NB4 (cell line): ENCODE measurements around the gene RECQL5.

Experiments
- DNase-seq: peaks from one replicate; pipeline ENCODE4 v3.0.0; 2010; ENCODE audit warnings: low read depth
- H3K4me3 ChIP-seq: one replicate; pipeline ENCODE4 v1.5.1; 2011; ENCODE audit warnings: mild to moderate bottlenecking, low read depth, low read length, moderate library complexity
- CTCF ChIP-seq: IDR thresholded peaks from one replicate; pipeline ENCODE4 v1.5.1; 2012; ENCODE audit warnings: low read depth, low read length
- MAX ChIP-seq: IDR thresholded peaks from 2 replicates; pipeline ENCODE4 v1.6.1; 2011; ENCODE audit warnings: low read depth, low read length
- MYC ChIP-seq: IDR thresholded peaks from 2 replicates; pipeline ENCODE4 v1.6.1; 2011; ENCODE audit warnings: low read depth, low read length
- POLR2A ChIP-seq: IDR thresholded peaks from 2 replicates; pipeline ENCODE4 v1.6.1; 2011; ENCODE audit warnings: mild to moderate bottlenecking; ENCODE audit not compliant: insufficient read length; ENCODE audit errors: extremely low read depth

Gene RECQL5

GRCh38 chr17:75624714-75625345 lies 42.1 kb downstream of the RECQL5 start:
- no peak overlapping the region for H3K4me3 ChIP-seq
- DNase-seq: no peak
- TF ChIP-seq MAX (no peak), CTCF (no peak), MYC (no peak), POLR2A (no peak)

- DNase-seq: no peak
- H3K4me3 ChIP-seq: no peak overlapping the region
- TF ChIP-seq CTCF (no peak), MYC (no peak), POLR2A (no peak), MAX (no peak)
Measured at GRCh38 chr17:75624021-75624420, 42.9 kb downstream of the RECQL5 start.

- H3K4me3 ChIP-seq: no peak overlapping the region
- DNase-seq: no peak
- TF ChIP-seq MYC (no peak), POLR2A (no peak), MAX (no peak), CTCF (no peak)
Measured at GRCh38 chr17:75623386-75623785, 43.6 kb downstream of the RECQL5 start.

- H3K4me3 ChIP-seq: no peak overlapping the region
- TF ChIP-seq POLR2A (no peak), CTCF (no peak), MAX (no peak), MYC (no peak)
- no peak for DNase-seq
Measured at GRCh38 chr17:75622771-75623273, 44.1 kb downstream of the RECQL5 start.

GRCh38 chr17:75622076-75622475 lies 44.9 kb downstream of the RECQL5 start:
- TF ChIP-seq CTCF: no peak
- no peak for TF ChIP-seq POLR2A
- TF ChIP-seq MYC: no peak
- no peak for TF ChIP-seq MAX
- no peak for DNase-seq
- no peak overlapping the region for H3K4me3 ChIP-seq
